DMS53 treated with DMSO at 0.1 percent for 48 hours (cell line): ENCODE results near the gene CD2AP.
"Not testable (repeated sequence)": the region's sequence is repeated elsewhere in the genome, so short reads cannot be mapped to it uniquely, and the experiment has no call there.

Experiments used
- DNase-seq: peaks from one replicate; lab custom pipeline; 2025; ENCODE audit not compliant: unreplicated experiment; lab: John Stamatoyannopoulos, UW

Gene CD2AP

GRCh38 chr6:47477497-47478232, at the start of gene CD2AP:
Gene CD2AP, plus strand, starts transcription at chr6:47477789. Its CDS starts 456 bp downstream, at chr6:47478245.
- peak; percentile 83 for DNase-seq

DNA sequence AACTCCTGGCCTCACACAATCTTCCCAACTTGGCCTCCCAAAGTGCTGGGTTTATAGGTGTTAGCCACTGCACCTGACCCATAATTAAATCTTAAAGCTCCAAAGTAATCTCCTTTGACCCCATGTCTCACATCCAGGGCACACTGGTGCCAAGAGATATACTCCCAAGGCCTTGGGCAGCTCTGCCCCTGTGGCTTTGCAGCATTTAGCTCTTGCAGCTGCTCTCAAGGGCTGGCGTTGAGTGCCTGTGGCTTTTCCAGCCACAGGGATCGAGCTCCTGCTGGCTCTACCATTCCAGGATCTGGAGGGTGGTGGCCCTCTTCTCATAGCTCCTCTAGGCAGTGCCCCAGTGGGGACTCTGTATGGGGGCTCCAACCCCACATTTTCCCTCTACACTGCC, 49.3 kb upstream of the CD2AP start:
- no peak for DNase-seq

GRCh38 chr6:47428746-47429664, 48.6 kb upstream of the CD2AP start:
- DNase-seq, result no peak

- DNase-seq, result peak; percentile 25
Measured at GRCh38 chr6:47434372-47435253, 43.0 kb upstream of the CD2AP start.

DNA sequence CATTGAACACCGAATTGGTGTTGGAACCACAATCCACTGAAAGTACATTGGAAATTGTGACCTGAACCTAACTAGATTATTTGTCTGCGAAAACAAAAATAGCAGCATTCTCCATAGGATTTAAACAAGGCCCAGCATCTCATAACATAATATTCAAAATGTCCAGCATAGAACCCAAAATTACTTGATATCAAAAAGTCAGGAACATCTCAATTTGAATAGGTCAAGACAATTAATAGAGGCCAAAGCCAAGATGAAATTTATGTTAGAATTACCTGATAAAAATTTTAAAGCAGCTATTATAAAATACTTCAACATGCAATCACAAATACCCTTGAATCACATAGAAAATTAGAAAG, 42.4 kb upstream of the CD2AP start:
- DNase-seq, result no peak

DNA sequence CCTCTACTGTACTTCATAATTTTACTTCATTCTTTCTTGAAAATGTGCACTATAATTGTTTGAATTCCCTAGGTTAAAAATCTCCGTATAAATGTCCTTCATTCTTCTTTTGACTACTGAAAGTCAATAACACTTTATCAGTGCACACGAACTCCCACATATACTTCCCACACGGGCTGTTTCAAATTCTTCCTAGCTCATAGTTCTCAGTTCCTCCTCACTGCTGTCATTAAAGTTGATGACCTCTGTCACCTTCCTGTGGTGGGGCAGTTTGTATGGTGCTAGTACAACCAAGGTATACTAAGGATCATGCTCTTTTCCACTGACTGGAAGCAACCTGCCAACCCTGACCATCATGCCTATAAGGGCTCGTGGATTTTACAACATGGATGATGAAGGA, 40.0 kb upstream of the CD2AP start:
- no peak for DNase-seq

GRCh38 chr6:47438481-47439347, 38.9 kb upstream of the CD2AP start:
- no peak for DNase-seq

DNA sequence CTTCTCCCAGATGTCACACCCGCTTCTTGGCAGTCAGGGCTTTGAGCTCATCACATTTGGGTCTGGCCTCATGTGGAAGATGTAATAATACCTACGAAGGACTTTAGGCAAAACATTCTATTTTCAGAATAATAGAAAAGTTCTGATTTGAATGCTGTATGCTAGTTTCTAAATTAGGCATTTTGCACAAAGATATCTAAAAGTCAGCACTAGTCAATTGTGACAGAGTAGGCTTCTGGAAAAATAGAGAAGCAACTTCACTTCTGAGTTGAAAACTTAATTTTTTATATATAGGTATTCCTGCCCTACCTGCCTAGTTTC, 38.3 kb upstream of the CD2AP start:
- DNase-seq, result no peak

GRCh38 chr6:47440719-47441118, 36.9 kb upstream of the CD2AP start:
- no peak for DNase-seq

DNA sequence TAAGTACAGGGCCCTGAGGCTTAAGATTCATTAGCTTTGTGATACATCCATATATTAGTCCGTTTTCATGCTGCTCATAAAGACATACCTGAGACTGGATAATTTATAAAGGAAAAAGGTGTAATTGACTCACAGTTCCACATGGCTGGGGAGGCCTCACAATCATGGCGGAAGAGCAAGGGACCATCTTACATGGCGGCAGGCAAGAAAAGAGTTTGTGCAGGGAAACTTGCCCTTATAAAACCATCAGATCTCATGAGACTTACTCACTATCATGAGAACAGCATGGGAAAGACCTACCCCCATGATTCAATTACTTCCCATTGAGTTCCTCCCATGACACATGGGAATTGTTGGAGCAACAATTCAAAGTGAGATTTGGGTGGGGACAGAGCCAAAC, 32.6 kb upstream of the CD2AP start:
- DNase-seq, result not testable (repeated sequence)

- no peak for DNase-seq
Measured at GRCh38 chr6:47446669-47447330, 30.8 kb upstream of the CD2AP start.

DNA sequence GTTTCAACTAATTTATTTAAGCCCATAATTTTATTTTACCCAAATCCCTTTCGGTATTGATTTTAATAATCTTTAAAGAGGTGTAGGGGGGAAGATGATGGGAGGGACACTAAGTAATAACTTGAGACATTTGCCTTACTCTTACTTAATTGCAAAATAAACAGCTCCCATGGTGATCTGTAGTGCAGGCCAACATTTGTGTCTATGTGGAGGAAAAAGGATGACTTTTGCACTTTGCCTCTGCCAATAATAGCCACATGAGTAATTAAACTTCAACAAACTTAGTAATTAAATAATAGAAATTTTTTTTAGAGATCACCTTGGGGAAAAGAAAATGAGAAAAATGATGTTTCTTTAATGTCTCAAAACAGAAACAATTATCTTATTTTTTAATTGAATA, 29.9 kb upstream of the CD2AP start:
- DNase-seq, result no peak

GRCh38 chr6:47451162-47451561, 26.4 kb upstream of the CD2AP start:
- DNase-seq, result no peak

- DNase-seq, result no peak
Measured at GRCh38 chr6:47452899-47453298, 24.7 kb upstream of the CD2AP start.

- no peak for DNase-seq
Measured at GRCh38 chr6:47453372-47453936, 24.1 kb upstream of the CD2AP start.

- DNase-seq, result no peak
Measured at GRCh38 chr6:47454713-47455396, 22.7 kb upstream of the CD2AP start.

- peak; percentile 4 for DNase-seq
Measured at GRCh38 chr6:47455533-47456209, 21.9 kb upstream of the CD2AP start.

- DNase-seq, result peak; percentile 12
Measured at GRCh38 chr6:47456536-47456975, 21.0 kb upstream of the CD2AP start.
